WTC11 (cell line): ENCODE measurements around the gene CTTNBP2NL. TPM values are rescaled to one million over a fixed set of nuclear protein-coding genes. Genes with fewer than 3 reads are reported as not detected.
"Not testable (repeated sequence)": the region's sequence is repeated elsewhere in the genome, so short reads cannot be mapped to it uniquely, and the experiment has no call there.

Experiments used
- ATAC-seq: fragments of 200-7000 bp; cut with Tn5 transposase; 2 replicates; pipeline ENCODE4 v1.10.0; 2021; ENCODE audit warnings: mild to moderate bottlenecking, moderate library complexity
- CTCF ChIA-PET: fragments of 300-600 bp; sonication (Branson Sonifier 250); formaldehyde crosslinking; loops from one replicate; lab custom pipeline; 2021; ENCODE audit warnings: antibody characterized with exemption; lab: Charles Lee
- POLR2A ChIA-PET: fragments of 350-600 bp; sonication (Branson Sonifier 250); formaldehyde crosslinking; loops from one replicate; lab custom pipeline; 2021; ENCODE audit warnings: antibody characterized with exemption; lab: Charles Lee
- DNase-seq: peaks from one replicate; pipeline ENCODE4 v3.0.0; 2021; ENCODE audit warnings: low spot score
- H3K27ac Mint-ChIP-seq: 2 replicates; pipeline ENCODE4 v1.8.0; 2021; ENCODE audit warnings: mixed read lengths
- H3K27me3 Mint-ChIP-seq: 2 replicates; pipeline ENCODE4 v1.8.0; 2021; ENCODE audit warnings: low read depth, mild to moderate bottlenecking, moderate library complexity, mixed read lengths
- H3K36me3 Mint-ChIP-seq: 2 replicates; pipeline ENCODE4 v1.8.0; 2021; ENCODE audit warnings: mixed read lengths
- H3K4me1 Mint-ChIP-seq: 2 replicates; pipeline ENCODE4 v1.8.0; 2022; ENCODE audit warnings: mixed read lengths
- H3K4me3 Mint-ChIP-seq: 2 replicates; pipeline ENCODE4 v1.8.0; 2021; ENCODE audit warnings: mild to moderate bottlenecking, moderate library complexity, mixed read lengths
- H3K9me3 Mint-ChIP-seq: 2 replicates; pipeline ENCODE4 v1.8.0; 2021; ENCODE audit warnings: mixed read lengths
- ATF1 ChIP-seq: sonication (generic); formaldehyde crosslinking; IDR thresholded peaks from 2 replicates; pipeline ENCODE4 v1.8.1; 2023; ENCODE audit warnings: mild to moderate bottlenecking, moderate library complexity, missing genetic modification reagents
- CBFB ChIP-seq: sonication (generic); formaldehyde crosslinking; IDR thresholded peaks from 2 replicates; pipeline ENCODE4 v1.8.1; 2022; ENCODE audit warnings: mild to moderate bottlenecking, low read depth, missing genetic modification reagents
- ESRRA ChIP-seq: sonication (generic); formaldehyde crosslinking; IDR thresholded peaks from 2 replicates; pipeline ENCODE4 v1.8.1; 2022; ENCODE audit warnings: mild to moderate bottlenecking, missing genetic modification reagents, borderline replicate concordance
- GABPB1 ChIP-seq: sonication (generic); formaldehyde crosslinking; IDR thresholded peaks from 2 replicates; pipeline ENCODE4 v1.8.1; 2023; ENCODE audit warnings: mild to moderate bottlenecking, missing genetic modification reagents
- IRF2 ChIP-seq: sonication (generic); formaldehyde crosslinking; IDR thresholded peaks from 2 replicates; pipeline ENCODE4 v1.8.0; 2022; ENCODE audit warnings: low read depth, missing genetic modification reagents, borderline replicate concordance
- JAZF1 ChIP-seq: fragments of 250-450 bp; sonication (Bioruptor Pico); IDR thresholded peaks from 2 replicates; pipeline ENCODE4 v1.9.0; 2021; ENCODE audit warnings: moderate library complexity, mild to moderate bottlenecking, inconsistent platforms
- PRRX2 ChIP-seq: fragments of 250-450 bp; sonication (Bioruptor Pico); IDR thresholded peaks from 2 replicates; pipeline ENCODE4 v1.8.0; 2021; ENCODE audit warnings: mild to moderate bottlenecking
- RELA ChIP-seq: sonication (generic); formaldehyde crosslinking; IDR thresholded peaks from 2 replicates; pipeline ENCODE4 v1.8.1; 2022; ENCODE audit warnings: missing genetic modification reagents, mild to moderate bottlenecking, borderline replicate concordance
- TEAD4 ChIP-seq: sonication (generic); formaldehyde crosslinking; IDR thresholded peaks from 2 replicates; pipeline ENCODE4 v1.8.0; 2022; ENCODE audit warnings: mild to moderate bottlenecking, missing genetic modification reagents
- ZBTB21 ChIP-seq: sonication (generic); formaldehyde crosslinking; IDR thresholded peaks from 2 replicates; pipeline ENCODE4 v1.8.1; 2023; ENCODE audit warnings: mild to moderate bottlenecking, missing genetic modification reagents, borderline replicate concordance
- ZNF317 ChIP-seq: sonication (generic); formaldehyde crosslinking; IDR thresholded peaks from 2 replicates; pipeline ENCODE4 v1.8.1; 2023; ENCODE audit warnings: low read depth, mild to moderate bottlenecking, moderate library complexity, missing genetic modification reagents, borderline replicate concordance
- ZNF396 ChIP-seq: fragments of 250-450 bp; sonication (Bioruptor Pico); IDR thresholded peaks from 2 replicates; pipeline ENCODE4 v1.8.0; 2021; ENCODE audit warnings: mild to moderate bottlenecking, moderate library complexity, borderline replicate concordance
- total RNA-seq: library from RNA; stranded (reverse); gene quantifications from 3 replicates; pipeline ENCODE4 v1.2.3, GENCODE V29; 2021
- TF ChIP-seq, protein P1 (sequence below): sonication (generic); formaldehyde crosslinking; IDR thresholded peaks from 2 replicates; pipeline ENCODE4 v1.8.1; 2022; ENCODE audit warnings: mild to moderate bottlenecking, moderate library complexity, missing genetic modification reagents
- TF ChIP-seq, protein P2 (sequence below): sonication (generic); formaldehyde crosslinking; IDR thresholded peaks from 2 replicates; pipeline ENCODE4 v1.8.1; 2022; ENCODE audit warnings: missing genetic modification reagents, borderline replicate concordance

The CTTNBP2NL gene
- total RNA-seq, 1 experiment from 2014 or later: 32.8 TPM

DNA sequence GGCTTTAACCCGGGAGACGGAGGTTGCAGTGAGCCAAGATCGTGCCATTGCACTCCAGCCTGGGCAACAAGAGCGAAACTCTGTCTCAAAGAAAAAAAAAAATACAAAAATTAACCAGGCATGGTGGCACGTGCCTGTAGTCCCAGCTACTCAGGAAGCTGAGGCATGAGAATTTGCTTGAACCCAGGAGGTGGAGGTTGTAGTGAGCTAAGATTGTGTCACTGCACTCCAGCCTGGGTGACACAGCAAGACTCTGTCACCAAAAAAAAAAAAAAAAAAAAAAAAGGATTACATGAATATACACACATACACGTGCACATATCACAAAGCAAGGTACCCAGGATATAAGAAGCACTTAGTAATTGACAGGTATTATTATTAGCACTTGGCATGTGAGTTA lies 4.7 kb downstream of the CTTNBP2NL start:
- H3K9me3 Mint-ChIP-seq, ATAC-seq, POLR2A ChIA-PET, DNase-seq, H3K27me3 Mint-ChIP-seq, H3K36me3 Mint-ChIP-seq, H3K4me3 Mint-ChIP-seq, H3K27ac Mint-ChIP-seq: not testable (repeated sequence)
- peaks cover 61% of the 10 kb centered on the region for H3K4me1 Mint-ChIP-seq
- CTCF ChIA-PET: interaction anchor here (1.0 to 2.2 kb wide), 2 partner anchors 10 to 102 kb away, joined by 3 to 10 read pairs; no protein-coding TSS in a partner anchor

DNA sequence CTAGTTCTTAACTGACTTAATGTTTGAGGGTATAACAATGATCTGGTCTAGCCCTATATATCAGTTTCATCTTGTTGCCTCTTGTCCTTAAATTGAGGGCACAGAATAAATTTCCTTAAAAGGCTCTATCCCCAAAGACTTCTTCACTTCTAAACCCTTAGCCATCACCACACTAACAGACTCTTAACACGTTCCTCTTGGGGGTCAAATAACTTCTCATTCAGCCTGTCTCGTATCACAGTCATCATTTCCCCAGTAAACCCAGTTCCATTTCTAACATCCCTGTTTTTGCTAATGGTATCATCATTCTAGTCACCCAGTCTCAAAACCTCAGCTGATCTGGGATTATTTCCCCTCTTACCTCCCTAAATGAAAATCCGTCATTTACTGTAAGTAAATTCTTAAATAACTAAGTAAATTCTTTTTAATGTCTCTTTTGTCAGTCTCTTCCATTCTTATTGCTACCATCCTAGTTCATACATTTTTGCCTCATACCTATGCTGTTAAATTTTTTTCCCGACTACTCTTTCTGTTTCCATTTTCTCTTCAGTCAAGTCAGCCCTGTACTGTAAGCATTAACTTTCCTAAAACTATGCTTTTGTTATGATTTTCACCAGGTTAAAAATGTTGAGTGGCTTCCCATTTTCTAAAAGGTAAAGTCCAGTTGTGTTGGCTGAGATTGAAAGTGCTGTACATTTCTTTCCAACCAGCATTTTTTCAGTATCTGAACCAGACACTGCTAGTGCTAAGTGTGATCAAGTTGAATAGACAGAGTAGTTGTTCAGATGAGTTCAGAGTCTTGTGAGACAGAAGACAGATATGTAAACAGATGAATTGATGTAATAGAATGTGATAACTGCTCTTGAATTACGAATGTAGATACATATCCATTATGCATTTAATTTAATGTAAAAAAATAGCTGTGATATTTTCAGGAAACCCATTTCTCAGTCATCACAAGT lies 6.9 kb downstream of the CTTNBP2NL start:
- ATAC-seq (no peak), DNase-seq (no peak)
- Mint-ChIP-seq H3K27ac (peak overlapping the region; percentile 89), H3K27me3 (no peaks in the 10 kb centered on the region), H3K4me1 (peaks cover 50% of the 10 kb centered on the region), H3K4me3 (peak overlapping the region; percentile 11; the same call in 1 of the 2 replicates), H3K36me3 (no peaks in the 10 kb centered on the region; the same call in 1 of the 2 replicates), H3K9me3 (no peaks in the 10 kb centered on the region)
- ChIA-PET POLR2A (no interaction called here), CTCF (interaction anchor here (1.5 kb wide), 2 partner anchors 12 to 34 kb away, joined by 3 to 4 read pairs; no protein-coding TSS in a partner anchor)
- TF ChIP-seq ATF1 (CRISPR knock-in tag) (no peak), RELA (CRISPR knock-in tag) (no peak), GABPB1 (CRISPR knock-in tag) (no peak), ESRRA (CRISPR knock-in tag) (no peak)

DNA sequence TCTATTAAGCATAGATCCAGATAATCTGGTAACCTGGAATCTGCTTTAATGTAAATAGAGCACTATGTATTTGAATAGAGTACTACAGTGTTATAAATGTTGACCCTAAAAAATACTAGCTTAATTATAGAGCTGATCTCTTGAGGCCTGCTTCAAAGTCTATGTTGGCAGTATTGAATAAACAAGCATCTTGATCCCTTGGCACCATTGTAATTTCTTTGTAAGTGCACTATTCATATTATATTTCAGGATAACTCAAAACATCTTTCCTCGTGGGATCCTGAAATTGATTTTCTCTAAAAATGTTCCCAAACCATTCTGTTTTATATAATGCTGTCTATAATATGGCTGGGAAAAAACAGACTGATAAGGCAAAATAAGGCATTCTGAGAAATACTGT lies 10.8 kb downstream of the CTTNBP2NL start:
- DNase-seq (no peak), ATAC-seq (no peak)
- Mint-ChIP-seq H3K9me3 (no peaks in the 10 kb centered on the region), H3K27me3 (no peaks in the 10 kb centered on the region), H3K4me1 (peaks cover 36% of the 10 kb centered on the region), H3K4me3 (no peak overlapping the region), H3K36me3 (peaks cover 3% of the 10 kb centered on the region), H3K27ac (no peak overlapping the region)
- TF ChIP-seq JAZF1 (no peak), ZBTB21 (CRISPR knock-in tag) (no peak), CBFB (no peak), IRF2 (CRISPR knock-in tag) (no peak), ZNF396 (CRISPR knock-in tag) (no peak)
- TF ChIP-seq, protein P1, sequence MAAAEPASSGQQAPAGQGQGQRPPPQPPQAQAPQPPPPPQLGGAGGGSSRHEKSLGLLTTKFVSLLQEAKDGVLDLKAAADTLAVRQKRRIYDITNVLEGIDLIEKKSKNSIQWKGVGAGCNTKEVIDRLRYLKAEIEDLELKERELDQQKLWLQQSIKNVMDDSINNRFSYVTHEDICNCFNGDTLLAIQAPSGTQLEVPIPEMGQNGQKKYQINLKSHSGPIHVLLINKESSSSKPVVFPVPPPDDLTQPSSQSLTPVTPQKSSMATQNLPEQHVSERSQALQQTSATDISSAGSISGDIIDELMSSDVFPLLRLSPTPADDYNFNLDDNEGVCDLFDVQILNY: no peak
- ChIA-PET POLR2A (no interaction called here), CTCF (no interaction called here)

DNA sequence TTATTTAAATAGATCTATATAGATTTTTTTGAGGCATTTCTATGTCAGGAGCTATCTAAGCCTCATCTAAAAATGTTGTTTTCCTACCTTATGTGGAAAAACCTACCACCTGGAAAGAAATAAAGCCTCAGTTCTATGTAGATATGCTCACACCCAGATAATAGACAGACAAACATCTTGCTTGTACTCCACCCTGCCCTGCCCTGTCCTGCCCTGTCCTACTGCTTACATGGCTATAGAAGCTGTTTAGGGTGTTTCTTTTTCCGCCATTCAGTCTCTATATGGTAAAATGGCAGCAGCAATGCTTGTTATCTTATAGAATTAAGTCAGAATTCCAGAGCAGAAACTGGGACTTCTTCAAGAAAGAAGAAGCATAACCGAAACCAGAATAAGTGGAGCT lies 13.4 kb downstream of the CTTNBP2NL start:
- Mint-ChIP-seq H3K36me3 (peaks cover 19% of the 10 kb centered on the region), H3K27me3 (no peaks in the 10 kb centered on the region), H3K4me3 (no peak overlapping the region), H3K27ac (peak overlapping the region; percentile 47; the same call in 1 of the 2 replicates), H3K9me3 (no peaks in the 10 kb centered on the region), H3K4me1 (peaks cover 9% of the 10 kb centered on the region)
- POLR2A ChIA-PET: no interaction called here
- TF ChIP-seq, protein P2, sequence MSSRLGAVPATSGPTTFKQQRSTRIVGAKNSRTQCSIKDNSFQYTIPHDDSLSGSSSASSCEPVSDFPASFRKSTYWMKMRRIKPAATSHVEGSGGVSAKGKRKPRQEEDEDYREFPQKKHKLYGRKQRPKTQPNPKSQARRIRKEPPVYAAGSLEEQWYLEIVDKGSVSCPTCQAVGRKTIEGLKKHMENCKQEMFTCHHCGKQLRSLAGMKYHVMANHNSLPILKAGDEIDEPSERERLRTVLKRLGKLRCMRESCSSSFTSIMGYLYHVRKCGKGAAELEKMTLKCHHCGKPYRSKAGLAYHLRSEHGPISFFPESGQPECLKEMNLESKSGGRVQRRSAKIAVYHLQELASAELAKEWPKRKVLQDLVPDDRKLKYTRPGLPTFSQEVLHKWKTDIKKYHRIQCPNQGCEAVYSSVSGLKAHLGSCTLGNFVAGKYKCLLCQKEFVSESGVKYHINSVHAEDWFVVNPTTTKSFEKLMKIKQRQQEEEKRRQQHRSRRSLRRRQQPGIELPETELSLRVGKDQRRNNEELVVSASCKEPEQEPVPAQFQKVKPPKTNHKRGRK (CRISPR knock-in tag): no peak
- no peak for TF ChIP-seq ZNF317 (CRISPR knock-in tag)
- no peak for TF ChIP-seq TEAD4
- no peak for TF ChIP-seq PRRX2
- no peak for ATAC-seq
- CTCF ChIA-PET: interaction anchor here (1.2 to 1.4 kb wide), 2 partner anchors 15 to 40 kb away, joined by 3 to 5 read pairs; no protein-coding TSS in a partner anchor
- no peak for DNase-seq
